OCI-LY1 (cell line): ENCODE results near the gene CCL1.

Experiments
- H2AFZ ChIP-seq: fragments of 200-600 bp; sonication (generic), shearing (Covaris generic); 2 replicates; pipeline ENCODE4 v1.6.0; 2014; ENCODE audit warnings: antibody characterized with exemption, mild to moderate bottlenecking, low read length
- H3F3A ChIP-seq: fragments of 200-600 bp; sonication (generic), shearing (Covaris generic); 2 replicates; pipeline ENCODE4 v1.6.0; 2014; ENCODE audit warnings: mild to moderate bottlenecking, antibody characterized with exemption, low read length, moderate library complexity; ENCODE audit not compliant: insufficient read depth
- H3K27ac ChIP-seq: fragments of 200-600 bp; sonication (generic); 2 replicates; pipeline ENCODE4 v1.5.1; 2014; ENCODE audit warnings: low read length, mixed run types, mild to moderate bottlenecking, low read depth; ENCODE audit not compliant: poor library complexity, severe bottlenecking
- H3K27me3 ChIP-seq: fragments of 200-600 bp; sonication (generic); 2 replicates; pipeline ENCODE4 v1.6.0; 2014; ENCODE audit warnings: antibody characterized with exemption, mild to moderate bottlenecking, low read length, moderate library complexity; ENCODE audit not compliant: insufficient read depth
- H3K36me3 ChIP-seq: fragments of 200-600 bp; sonication (generic); 2 replicates; pipeline ENCODE4 v1.6.1; 2014; ENCODE audit warnings: mild to moderate bottlenecking, antibody characterized with exemption, low read length, moderate library complexity, mixed read lengths; ENCODE audit not compliant: insufficient read depth
- H3K4me1 ChIP-seq: fragments of 200-600 bp; sonication (generic); 2 replicates; pipeline ENCODE4 v1.5.1; 2014; ENCODE audit warnings: mild to moderate bottlenecking, low read length, moderate library complexity; ENCODE audit not compliant: insufficient read depth, severe bottlenecking
- H3K4me2 ChIP-seq: fragments of 200-600 bp; sonication (generic), shearing (Covaris generic); 2 replicates; pipeline ENCODE4 v1.6.1; 2014; ENCODE audit warnings: low read length
- H3K4me3 ChIP-seq: fragments of 200-600 bp; sonication (generic); 2 replicates; pipeline ENCODE4 v1.5.1; 2014; ENCODE audit warnings: low read length, low read depth, mild to moderate bottlenecking, mixed read lengths; ENCODE audit not compliant: poor library complexity, severe bottlenecking
- H3K79me2 ChIP-seq: fragments of 200-600 bp; shearing (Covaris generic); 2 replicates; pipeline ENCODE4 v1.6.1; 2016; ENCODE audit warnings: mixed run types, low read length, mixed read lengths; ENCODE audit not compliant: insufficient read depth
- H3K9ac ChIP-seq: fragments of 200-600 bp; sonication (generic), shearing (Covaris generic); 2 replicates; pipeline ENCODE4 v1.6.1; 2014; ENCODE audit warnings: mild to moderate bottlenecking, low read length, mixed read lengths
- H3K9me2 ChIP-seq: fragments of 200-600 bp; sonication (generic), shearing (Covaris generic); 2 replicates; pipeline ENCODE4 v1.6.1; 2014; ENCODE audit warnings: low read depth, mild to moderate bottlenecking, low read length, mixed read lengths
- H3K9me3 ChIP-seq: fragments of 200-600 bp; shearing (Covaris generic); 2 replicates; pipeline ENCODE4 v1.6.1; 2014; ENCODE audit warnings: low read length, mixed read lengths
- H4K20me1 ChIP-seq: fragments of 200-600 bp; sonication (generic), shearing (Covaris generic); 2 replicates; pipeline ENCODE4 v1.6.0; 2016; ENCODE audit warnings: mild to moderate bottlenecking, low read length; ENCODE audit not compliant: insufficient read depth
- EZH2 ChIP-seq: fragments of 200-600 bp; sonication (generic), shearing (Covaris generic); IDR thresholded peaks from 2 replicates; pipeline ENCODE4 v1.8.0; 2017; ENCODE audit warnings: borderline replicate concordance, mixed run types, mild to moderate bottlenecking, antibody characterized with exemption, low read length, moderate library complexity, mixed read lengths
- TF ChIP-seq, protein P1 (sequence below): fragments of 200-600 bp; sonication (generic), shearing (Covaris generic); IDR thresholded peaks from 2 replicates; pipeline ENCODE4 v1.5.1; 2017; ENCODE audit warnings: mild to moderate bottlenecking, antibody characterized with exemption, low read length, moderate library complexity, mixed read lengths

The CCL1 gene

DNA sequence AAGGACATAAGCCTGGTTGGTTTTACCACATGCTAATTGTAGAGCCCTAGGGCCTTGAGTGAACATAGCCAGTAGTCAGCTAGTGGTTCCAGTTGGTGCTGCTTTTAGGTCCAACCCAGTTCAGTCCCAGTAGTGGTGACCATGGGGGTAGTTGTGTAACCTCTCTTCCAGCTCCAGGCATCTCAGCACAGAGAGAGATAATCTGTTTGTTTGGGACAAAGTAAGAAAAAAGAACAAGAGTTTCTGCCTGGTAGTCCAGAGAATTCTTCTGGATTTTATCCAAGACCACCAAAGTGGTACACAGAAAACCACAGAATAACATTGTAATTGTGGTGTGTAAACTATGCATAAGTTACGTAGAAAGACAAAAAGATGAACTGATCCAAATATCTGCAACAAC lies 11.9 kb downstream of the CCL1 start:
- no peak overlapping the region for H3K4me3 ChIP-seq
- no peaks in the 10 kb centered on the region for H3K4me1 ChIP-seq
- no peaks in the 10 kb centered on the region for H3K36me3 ChIP-seq
- no peaks in the 10 kb centered on the region for H3F3A ChIP-seq
- H3K27ac ChIP-seq: no peak overlapping the region
- H3K9ac ChIP-seq: no peak overlapping the region
- H3K9me2 ChIP-seq: no peaks in the 10 kb centered on the region
- no peaks in the 10 kb centered on the region for H3K79me2 ChIP-seq
- no peak overlapping the region for H3K4me2 ChIP-seq
- no peaks in the 10 kb centered on the region for H3K9me3 ChIP-seq
- no peaks in the 10 kb centered on the region for H3K27me3 ChIP-seq
- no peak for TF ChIP-seq EZH2
- TF ChIP-seq, protein P1, sequence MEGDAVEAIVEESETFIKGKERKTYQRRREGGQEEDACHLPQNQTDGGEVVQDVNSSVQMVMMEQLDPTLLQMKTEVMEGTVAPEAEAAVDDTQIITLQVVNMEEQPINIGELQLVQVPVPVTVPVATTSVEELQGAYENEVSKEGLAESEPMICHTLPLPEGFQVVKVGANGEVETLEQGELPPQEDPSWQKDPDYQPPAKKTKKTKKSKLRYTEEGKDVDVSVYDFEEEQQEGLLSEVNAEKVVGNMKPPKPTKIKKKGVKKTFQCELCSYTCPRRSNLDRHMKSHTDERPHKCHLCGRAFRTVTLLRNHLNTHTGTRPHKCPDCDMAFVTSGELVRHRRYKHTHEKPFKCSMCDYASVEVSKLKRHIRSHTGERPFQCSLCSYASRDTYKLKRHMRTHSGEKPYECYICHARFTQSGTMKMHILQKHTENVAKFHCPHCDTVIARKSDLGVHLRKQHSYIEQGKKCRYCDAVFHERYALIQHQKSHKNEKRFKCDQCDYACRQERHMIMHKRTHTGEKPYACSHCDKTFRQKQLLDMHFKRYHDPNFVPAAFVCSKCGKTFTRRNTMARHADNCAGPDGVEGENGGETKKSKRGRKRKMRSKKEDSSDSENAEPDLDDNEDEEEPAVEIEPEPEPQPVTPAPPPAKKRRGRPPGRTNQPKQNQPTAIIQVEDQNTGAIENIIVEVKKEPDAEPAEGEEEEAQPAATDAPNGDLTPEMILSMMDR: no peak
- no peak overlapping the region for H2AFZ ChIP-seq
- no peaks in the 10 kb centered on the region for H4K20me1 ChIP-seq

DNA sequence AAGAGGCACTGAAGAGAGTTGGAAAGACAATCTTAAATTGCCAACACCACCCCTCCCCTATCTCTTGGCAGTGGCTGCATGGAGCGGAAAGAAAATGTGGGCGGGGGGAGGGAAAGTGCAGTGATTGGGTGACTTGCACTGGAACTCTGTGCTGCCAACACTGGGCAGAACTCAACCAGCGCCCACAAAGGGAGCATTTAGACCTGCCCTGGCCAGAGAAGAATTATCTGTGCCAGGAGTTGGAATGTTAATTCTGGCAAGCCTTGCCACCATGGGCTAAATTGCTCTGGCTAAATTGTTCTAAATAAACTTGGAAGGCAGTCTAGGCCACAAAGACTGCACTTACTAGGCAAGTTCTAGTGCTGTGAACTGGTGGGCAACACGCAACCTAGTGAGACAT lies 13.3 kb downstream of the CCL1 start:
- no peak overlapping the region for H2AFZ ChIP-seq
- TF ChIP-seq EZH2: no peak
- TF ChIP-seq, protein P1: no peak
- H3F3A ChIP-seq: no peaks in the 10 kb centered on the region
- H3K9ac ChIP-seq: no peak overlapping the region
- H3K4me3 ChIP-seq: no peak overlapping the region
- no peaks in the 10 kb centered on the region for H4K20me1 ChIP-seq
- no peaks in the 10 kb centered on the region for H3K4me1 ChIP-seq
- no peaks in the 10 kb centered on the region for H3K9me2 ChIP-seq
- H3K27ac ChIP-seq: no peak overlapping the region
- H3K79me2 ChIP-seq: no peaks in the 10 kb centered on the region
- no peaks in the 10 kb centered on the region for H3K27me3 ChIP-seq
- no peaks in the 10 kb centered on the region for H3K36me3 ChIP-seq
- H3K9me3 ChIP-seq: no peaks in the 10 kb centered on the region
- no peak overlapping the region for H3K4me2 ChIP-seq

DNA sequence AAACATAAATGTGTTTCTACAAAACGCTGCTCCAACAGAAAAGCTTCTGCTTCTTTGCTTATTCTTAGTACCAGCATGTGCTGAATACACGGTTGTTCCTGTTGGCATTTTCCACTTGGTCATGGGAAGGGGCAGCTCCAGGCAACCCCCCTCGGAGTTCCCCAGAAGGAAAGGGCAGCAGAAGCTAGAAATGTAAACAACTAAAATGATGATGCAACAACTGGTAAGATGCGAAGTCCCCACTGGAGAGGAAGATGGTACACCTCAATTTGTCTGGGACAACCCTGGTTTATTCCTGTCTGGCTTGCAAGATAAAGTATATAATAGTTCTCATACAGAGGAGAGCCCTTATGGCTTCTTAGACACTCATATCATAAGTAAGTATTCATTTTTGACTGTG lies 16.0 kb downstream of the CCL1 start:
- Histone ChIP-seq H3K4me1 (no peaks in the 10 kb centered on the region), H3K9me3 (no peaks in the 10 kb centered on the region), H3K36me3 (no peaks in the 10 kb centered on the region), H3K9me2 (no peaks in the 10 kb centered on the region), H3K27me3 (no peaks in the 10 kb centered on the region), H3K4me2 (no peak overlapping the region), H3K4me3 (no peak overlapping the region), H3F3A (no peaks in the 10 kb centered on the region), H3K27ac (no peak overlapping the region), H3K79me2 (no peaks in the 10 kb centered on the region), H4K20me1 (no peaks in the 10 kb centered on the region), H2AFZ (no peak overlapping the region), H3K9ac (no peak overlapping the region)
- TF ChIP-seq EZH2: no peak
- TF ChIP-seq, protein P1: no peak
